NCI-H446 treated with DMSO at 0.1 percent for 48 hours (cell line): ENCODE measurements around the gene TNMD.
"Not testable (repeated sequence)": the region's sequence is repeated elsewhere in the genome, so short reads cannot be mapped to it uniquely, and the experiment has no call there.

ENCODE experiments used
- DNase-seq: peaks from one replicate; lab custom pipeline; 2025; lab: John Stamatoyannopoulos, UW

TNMD gene

DNA sequence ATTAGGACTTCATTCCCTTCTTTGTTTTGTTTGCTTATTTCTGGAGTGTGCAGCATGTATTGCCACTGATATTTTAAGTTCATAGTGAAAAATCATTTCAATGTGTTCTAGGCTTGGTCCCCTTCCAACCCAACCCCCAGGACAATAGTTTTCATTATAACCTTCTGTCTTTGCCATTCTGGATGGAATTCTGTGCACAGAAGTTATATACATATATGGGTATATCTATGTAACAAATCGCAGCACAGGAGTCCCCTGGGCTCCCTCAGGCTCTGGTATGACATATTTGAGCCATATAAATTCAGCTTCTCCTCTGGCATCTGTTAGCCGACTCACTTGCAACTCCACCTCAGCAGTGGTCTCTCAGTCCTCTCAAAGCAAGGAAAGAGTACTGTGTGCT, at the start of gene TNMD:
Gene TNMD, plus strand, starts transcription at position 326 of the 400 bp plus-strand sequence. CDS start 83 bp downstream, outside the sequence.
- no peak for DNase-seq

DNA sequence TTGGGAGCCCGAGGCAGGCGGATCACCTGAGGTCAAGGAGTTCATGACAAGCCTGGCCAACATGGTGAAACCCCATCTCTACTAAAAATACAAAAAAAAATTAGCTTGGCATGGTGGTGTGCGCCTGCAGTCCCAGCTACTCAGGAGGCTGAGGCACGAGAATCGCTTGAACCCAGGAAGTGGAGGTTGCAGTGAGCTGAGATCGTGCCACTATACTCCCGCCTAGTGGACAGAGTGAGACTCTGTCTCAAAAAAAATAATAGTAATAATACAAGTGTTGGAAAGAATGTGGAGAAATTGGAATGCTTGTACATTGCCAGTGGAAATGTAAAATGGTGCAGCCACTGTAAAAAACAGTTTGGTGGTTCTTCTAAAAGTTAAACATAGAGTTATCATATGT, 19.2 kb upstream of the TNMD start:
- not testable (repeated sequence) for DNase-seq

DNA sequence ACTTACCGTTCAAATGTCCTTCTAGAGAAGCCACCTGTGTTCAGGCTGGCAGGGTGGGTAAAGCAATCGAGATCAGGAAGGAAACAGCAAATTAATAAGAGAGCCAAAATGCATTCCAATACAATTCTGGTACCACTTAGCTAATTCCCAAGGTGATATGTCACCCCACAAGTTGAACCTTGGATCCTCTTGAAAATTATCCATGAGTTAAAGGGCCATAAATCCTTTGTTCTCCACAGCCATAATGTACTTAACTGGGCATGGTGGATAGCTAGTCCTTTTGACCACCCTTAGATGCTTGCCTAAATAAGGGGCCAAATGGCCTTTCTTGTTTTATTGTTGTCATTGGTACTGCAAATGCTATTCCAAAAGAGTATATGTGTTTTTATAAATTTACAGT, 2.0 kb downstream of the TNMD start:
- DNase-seq, result no peak

DNA sequence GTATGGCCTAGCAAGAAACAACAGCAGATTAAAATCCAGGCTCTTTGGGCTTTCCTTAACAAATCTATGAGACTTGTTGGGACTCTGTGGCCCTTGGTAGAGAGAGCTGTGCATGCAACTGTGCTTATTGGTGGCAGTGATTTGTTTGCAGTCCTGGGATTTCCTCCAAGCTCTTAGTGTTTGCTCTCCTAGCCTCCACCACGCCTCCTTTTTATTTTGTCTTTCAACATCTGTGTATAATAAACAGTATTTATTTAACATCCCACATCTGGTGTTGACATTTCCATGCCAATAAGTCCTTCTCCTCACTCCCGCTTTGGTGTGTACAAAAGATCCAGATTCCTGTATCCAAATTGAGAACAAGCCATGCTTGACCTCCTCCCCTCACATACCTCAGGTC, 3.1 kb downstream of the TNMD start:
- DNase-seq, result no peak

DNA sequence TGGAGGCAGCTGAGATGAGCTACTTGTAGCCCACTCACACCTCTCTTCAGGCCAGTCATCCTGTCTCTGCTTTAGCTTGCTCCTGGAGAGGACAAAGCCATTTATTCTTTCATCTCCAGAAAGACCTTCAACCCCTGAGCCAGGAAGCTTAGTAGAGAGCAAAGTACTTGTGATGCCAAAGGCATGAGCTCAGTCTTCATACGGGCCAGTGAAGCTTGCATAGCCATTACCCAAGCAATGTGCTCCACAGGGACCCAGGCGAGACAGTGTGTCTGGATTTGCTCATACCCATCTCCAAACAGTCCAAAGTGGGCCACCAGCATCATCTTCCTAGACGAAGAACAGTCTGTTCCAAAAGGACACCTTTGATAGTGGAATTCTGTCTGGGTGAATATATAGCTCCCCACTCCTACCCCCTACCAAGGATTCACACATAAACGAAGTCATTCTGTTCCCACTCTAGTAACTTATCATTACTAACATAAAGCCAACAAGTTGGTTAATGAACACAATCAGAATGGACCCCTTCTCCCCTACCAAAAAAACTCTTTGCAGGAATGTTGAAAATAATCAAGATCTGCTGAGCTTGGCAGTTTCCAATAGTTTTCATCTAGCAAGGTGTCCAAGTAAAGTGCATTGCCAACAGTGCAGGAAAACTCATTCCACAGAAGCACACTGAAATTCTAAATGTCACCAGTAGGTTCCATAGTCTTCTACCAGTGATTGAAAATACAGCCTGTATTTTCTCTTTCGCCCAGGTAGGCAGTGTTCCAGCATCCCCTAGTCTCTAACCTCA, 6.7 kb downstream of the TNMD start:
- DNase-seq, result no peak

DNA sequence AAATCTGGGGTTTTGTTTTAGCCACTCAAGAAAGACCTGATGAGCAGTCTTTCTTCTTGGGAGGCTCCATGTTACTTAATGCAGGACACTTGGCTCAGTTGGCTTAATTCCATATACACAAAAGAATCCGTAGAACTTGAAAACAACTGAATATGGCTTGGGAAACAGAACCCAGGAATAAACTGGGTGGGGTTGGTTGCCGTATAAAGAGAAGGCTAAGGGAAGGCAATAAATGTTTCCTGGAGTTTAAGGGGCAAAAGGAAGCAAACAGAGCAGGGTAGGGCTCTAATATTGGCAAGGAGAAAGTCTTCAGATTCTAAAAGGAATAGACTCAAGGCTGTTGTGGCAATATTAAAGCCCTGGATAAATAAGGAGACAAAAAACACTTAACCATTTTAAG, 8.4 kb downstream of the TNMD start:
- no peak for DNase-seq

DNA sequence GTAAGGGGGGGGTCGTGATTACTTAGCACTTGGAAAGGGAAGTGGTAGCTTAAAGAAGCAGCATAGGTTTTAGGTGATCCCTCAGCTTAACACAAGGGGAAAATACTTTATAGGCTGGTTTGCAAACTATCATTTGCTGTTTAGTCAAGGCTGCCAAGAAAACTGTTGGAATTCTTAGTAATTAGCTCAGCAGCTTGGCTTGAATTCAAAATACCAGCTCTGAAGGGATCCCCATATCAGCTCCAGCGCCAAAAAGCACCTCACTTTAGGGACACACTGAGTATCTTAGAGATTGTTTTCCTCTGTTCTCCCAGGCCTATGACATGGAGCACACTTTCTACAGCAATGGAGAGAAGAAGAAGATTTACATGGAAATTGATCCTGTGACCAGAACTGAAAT, 8.8 kb downstream of the TNMD start:
- no peak for DNase-seq

DNA sequence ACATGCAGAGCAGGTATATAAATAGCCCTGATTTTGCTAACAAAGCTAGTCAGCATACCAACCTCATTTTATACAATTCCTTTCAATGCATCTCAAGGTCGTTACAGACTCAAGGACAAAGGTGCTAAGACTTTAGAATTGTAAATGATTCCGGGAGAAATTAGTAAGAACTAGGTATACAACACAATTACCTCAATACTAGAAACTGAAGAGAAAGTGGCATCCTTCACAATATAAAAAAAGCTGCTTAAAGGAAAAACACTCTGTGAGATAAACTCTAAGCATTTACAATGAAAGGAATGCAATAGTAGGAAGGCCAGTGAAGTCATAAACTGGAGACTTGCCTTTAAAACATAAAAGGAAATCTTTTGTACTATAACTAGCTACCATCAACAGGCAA, 11.9 kb downstream of the TNMD start:
- DNase-seq, result no peak

DNA sequence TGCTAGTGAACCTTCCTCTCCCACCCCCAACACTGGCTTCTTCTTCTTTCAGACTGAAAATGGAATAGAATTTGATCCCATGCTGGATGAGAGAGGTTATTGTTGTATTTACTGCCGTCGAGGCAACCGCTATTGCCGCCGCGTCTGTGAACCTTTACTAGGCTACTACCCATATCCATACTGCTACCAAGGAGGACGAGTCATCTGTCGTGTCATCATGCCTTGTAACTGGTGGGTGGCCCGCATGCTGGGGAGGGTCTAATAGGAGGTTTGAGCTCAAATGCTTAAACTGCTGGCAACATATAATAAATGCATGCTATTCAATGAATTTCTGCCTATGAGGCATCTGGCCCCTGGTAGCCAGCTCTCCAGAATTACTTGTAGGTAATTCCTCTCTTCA, 14.7 kb downstream of the TNMD start:
- DNase-seq, result no peak

DNA sequence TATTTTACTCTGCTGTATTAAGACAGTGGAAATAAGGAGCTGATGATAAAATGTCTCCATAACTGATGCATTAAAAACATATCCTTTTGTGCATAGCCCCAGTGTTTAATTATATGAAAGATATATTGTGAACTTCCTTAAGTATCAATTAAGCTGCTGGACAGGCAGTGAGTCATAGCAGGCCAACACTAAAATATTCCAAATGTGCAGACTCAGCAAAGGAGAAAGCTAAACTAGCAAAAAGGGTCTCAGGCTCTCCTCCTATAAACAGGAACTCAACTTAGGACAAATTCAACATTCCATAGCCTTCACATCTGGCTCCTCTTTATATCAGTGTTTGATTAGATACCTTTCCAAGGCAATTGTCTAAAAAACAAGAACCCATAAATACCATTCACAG, 15.6 kb downstream of the TNMD start:
- no peak for DNase-seq

DNA sequence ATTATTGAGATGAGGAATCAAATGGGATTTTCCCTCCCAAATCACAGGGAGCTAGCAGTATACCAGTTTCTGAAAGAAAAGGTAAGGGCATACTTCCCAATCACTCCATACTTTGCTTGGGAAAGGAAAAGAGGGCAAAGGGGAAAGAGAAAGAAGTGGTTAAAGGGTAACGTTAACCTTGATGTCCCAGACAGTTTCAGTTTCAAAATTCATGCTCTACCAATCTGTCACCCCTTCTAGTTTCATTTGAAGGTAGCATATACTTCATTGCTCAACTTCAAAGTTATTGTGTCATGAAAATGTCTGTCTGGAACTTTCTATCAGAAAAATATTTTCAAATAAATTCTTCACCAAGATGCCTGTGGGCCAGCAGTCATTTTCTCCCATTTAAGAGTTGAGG, 16.0 kb downstream of the TNMD start:
- DNase-seq, result no peak

DNA sequence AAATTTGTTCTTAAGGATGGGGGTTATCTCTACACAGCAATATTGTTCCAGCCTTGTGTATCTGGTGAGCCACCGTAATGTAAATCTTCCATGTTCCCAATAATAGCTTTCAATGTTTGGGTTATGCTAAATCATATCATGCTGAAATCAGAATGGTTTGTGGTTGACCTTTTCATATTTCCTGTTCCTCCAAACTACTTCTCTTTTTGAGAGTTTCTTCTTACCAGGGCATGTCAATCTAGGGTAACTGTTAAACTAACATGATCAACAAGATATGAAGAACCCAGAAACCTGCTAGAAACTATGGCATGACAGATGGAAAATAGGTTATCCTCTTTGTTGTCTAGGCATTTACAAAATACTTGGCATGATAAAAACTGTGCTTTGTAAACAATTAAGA, 22.0 kb downstream of the TNMD start:
- no peak for DNase-seq

DNA sequence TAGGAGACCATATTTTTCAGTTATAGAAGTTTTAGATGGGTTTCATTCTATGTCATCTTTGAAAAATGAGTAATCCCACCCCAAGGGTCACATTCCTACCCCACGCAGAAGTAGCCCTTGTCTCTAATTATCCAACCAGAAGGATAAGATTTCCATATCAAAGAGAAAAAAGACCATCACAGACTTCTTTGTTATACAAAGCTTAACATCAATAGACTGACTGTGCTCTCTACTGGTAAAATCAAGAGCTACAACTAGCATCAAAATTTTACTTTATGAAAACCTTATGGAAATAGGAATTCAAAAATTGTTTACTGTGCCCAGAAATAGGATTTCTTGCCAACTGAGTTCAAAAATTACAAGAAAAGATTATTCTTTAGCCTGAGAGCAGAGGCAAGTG, 24.9 kb downstream of the TNMD start:
- DNase-seq, result no peak

DNA sequence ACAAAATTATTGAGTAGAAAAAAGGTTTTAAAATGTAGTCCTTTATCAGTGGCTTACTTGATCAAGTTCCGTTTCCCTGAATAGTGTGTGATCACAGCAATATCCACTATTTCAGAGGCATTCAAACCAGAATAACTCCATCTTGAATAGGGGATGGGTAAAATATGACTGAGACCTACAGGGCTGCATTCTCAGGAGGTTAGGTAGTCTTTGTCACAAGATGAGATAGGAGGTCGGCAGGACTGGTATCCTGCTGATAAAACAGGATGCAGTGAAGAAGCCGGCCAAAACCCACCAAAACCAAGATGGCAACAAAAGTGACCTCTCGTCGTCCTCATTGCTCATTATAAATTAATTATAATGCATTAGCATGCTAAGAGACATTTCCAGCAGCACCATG, 27.2 kb downstream of the TNMD start:
- no peak for DNase-seq

DNA sequence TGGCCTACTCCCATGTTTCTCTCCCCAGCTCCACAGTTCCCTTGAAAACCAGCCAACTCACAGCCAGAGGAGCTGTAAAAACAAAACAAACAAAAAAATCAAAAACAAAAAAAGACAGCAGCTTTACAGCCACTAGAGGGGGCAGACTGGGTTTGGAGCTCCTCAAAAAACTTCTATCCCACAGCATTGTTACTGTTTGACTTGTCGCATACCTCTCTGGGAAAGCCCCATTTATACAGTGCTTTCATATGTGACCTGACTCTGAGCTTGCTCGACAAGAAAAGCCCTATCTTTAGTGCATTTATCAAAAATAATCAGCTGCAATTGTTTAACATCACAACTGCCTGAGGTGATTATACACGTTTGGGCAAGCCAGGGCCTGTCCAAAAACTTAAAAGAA, 30.3 kb downstream of the TNMD start:
- DNase-seq, result peak; percentile 31

DNA sequence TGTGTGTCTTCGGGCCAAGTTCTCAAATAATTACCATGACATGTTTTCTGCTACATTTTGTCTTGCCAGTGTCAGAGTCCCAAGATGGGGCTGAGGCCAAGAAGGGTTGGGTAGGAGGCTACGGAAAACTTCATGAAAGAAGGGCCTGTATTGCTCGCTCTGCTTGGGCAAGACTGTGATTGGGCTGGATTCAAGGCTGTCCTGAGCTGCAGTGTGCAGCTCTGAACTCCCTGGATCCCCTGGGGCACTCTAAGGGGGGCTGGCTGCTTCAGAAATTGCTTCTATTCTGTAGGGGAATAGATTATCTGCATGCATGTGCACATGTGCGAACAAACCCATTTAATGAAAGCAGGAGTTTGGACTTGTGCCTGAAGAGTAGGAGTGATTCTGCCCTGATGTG, 38.3 kb downstream of the TNMD start:
- no peak for DNase-seq

DNA sequence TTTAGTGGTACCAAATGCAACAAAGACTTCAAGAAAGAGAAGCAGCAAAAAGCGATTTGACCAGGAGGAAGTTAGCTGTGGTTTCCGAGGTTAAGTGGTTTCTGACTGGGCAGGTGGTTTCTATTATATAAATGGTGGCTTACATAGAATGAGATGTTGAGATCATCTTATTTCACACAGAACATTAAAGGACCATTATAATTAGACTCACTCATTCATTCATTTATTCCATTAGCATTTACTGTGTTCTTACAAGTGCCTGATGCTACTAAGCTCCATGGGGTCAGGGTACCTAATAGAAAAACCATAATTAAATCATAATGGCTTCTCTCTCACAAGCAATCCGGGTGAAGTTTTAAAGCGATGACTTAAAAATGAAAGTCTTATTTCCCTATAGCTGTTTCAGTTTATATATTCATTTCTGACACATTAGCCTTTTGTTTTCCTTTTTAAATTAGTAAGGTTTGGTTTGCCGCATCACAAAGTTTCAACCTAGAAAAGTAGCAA, 41.3 kb downstream of the TNMD start:
- no peak for DNase-seq

DNA sequence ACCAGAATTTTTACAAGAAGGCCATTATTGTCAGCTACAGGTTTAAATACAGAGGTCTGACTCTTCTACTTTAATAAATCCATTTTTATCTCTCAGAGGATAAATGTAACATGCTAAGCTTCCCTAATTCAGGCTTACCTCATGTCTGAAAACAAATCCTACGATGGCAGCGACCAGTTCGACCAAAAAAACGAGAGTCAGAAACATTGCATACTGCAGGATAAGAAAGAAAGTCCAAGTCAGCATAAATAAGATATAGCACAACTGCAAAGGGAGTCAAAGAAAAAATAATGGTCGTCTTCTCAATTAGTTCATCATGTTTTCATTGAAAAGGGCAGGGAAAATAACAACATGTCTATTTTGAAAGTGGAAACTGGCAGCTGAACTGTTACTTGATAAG, 50.3 kb downstream of the TNMD start:
- no peak for DNase-seq

DNA sequence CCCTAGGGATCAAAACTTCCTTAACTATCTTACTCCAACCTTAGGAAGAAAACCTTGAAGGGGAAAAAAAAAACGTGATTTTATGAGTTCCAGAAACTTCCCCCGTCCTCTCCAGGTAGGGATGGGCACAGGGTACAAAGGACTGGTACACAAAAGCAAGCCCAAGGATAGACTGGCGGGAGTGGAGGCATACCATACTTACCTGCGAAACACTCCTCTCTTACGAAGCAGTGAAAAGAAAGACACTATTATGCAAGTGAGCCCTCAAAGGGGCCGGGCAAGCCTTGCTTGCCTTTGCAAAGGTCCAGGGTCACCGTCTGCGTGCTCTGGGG, 51.2 kb downstream of the TNMD start:
- DNase-seq, result no peak

DNA sequence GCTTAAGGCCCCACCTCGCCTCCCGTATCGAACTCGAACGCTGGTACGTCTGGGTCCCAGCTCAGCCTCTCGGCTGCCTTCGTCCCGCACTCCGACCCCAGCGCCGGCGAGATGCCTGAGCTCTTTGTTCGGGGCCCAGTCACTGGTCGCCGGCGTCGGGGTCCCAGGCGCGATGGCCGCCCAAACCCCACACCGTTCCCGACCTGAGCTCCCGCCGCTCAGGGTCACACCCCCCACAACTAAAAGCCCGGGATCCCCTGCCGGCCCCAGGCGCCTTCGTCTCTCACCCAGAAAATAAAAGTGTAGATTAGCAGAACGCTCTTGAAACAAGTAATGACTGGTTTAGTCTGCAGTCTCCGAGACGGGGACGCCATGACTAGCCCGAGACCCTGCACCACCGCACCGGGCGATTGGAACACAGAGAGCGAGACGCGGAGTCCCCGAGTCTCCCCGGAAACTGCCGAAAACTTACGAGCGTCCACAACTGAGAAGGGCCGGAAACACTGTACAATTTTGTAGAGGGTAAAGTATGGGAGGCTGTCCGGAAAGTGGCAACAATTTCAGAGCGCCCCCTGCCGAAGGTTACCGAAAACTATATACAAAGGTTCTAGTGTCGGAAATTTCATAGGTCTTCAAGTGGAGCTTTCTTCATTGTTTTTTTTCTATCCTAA, 51.7 kb downstream of the TNMD start, which contains the start of gene TSPAN6:
Gene TSPAN6, minus strand, starts transcription at position 486 of the 671 bp plus-strand sequence. Its CDS starts 112 bp downstream, at position 374.
- DNase-seq, result peak; percentile 80

DNA sequence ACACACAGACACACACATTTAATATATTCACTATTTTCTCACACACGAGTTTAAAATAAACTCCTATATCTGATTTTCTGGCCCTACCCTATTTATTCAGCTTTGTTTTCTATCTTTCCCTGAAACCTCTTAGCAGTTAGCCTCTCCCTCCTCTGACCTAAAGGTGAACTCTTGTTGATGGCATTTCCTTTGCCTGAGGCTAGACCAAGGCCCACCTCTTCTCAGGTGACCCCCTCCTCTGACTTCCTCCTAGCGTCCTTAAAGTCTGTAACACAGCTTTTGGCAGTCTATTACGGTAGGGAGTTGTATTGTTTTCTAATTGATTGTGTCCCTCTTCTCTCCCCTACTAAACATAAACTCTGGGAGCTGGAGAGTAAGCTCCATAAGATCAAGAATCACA, 57.6 kb downstream of the TNMD start:
- no peak for DNase-seq

DNA sequence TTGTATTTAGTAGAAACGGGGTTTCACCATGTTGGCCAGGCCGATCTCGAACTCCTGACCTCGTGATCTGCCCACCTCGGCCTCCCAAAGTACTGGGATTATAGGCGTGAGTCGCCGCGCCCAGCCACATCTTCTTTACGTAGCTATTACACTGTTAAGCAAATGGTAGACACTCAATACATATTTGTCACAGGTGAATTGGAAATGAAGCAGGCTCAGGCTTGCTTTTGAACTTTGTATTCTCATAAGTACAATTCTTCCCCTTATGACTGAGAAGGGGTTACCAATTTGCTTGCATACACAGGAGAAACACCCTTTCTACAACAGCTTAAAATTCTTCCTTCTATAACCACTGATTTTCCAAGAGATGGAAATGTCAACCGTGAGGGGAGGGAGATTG, 58.5 kb downstream of the TNMD start:
- DNase-seq, result no peak
